ENCODE measurements around the gene PPRC1.

Gene PPRC1

GRCh38 chr10:102119417-102120141 is 13.3 kb upstream of the PPRC1 start:
- DNase-seq, result peak; percentile 11

- peak; percentile 71 for DNase-seq
Observed at GRCh38 chr10:102120142-102120990, 12.5 kb upstream of the PPRC1 start, which contains the start of gene LDB1. Gene LDB1, minus strand, starts transcription at chr10:102120368. Its CDS starts 258 bp downstream, at chr10:102120110.

GRCh38 chr10:102120991-102121738 is 11.7 kb upstream of the PPRC1 start:
- DNase-seq, result peak; percentile 73

- peak; percentile 2 for DNase-seq
Observed at GRCh38 chr10:102121739-102122372, 11.0 kb upstream of the PPRC1 start.

GRCh38 chr10:102122450-102122849 is 10.4 kb upstream of the PPRC1 start:
- DNase-seq, result no peak

- DNase-seq, result no peak
Observed at GRCh38 chr10:102123223-102123622, 9.6 kb upstream of the PPRC1 start.

- DNase-seq, result no peak
Observed at GRCh38 chr10:102131286-102132170, 1.3 kb upstream of the PPRC1 start.

GRCh38 chr10:102132193-102132562 is 662 bp upstream of the PPRC1 start:
- DNase-seq, result no peak

GRCh38 chr10:102133373-102134195 is 744 bp downstream of the PPRC1 start:
- DNase-seq, result peak; percentile 36

- no peak for DNase-seq
Observed at GRCh38 chr10:102134416-102134815, 1.6 kb downstream of the PPRC1 start.

GRCh38 chr10:102135956-102136526 is 3.2 kb downstream of the PPRC1 start:
- peak; percentile 14 for DNase-seq

- DNase-seq, result no peak
Observed at GRCh38 chr10:102139281-102140110, 6.7 kb downstream of the PPRC1 start.

- DNase-seq, result no peak
Observed at GRCh38 chr10:102140218-102140617, 7.4 kb downstream of the PPRC1 start.

GRCh38 chr10:102140913-102141540 is 8.2 kb downstream of the PPRC1 start:
- no peak for DNase-seq

- no peak for DNase-seq
Observed at GRCh38 chr10:102141583-102142107, 8.8 kb downstream of the PPRC1 start.

GRCh38 chr10:102146971-102147428 is 14.2 kb downstream of the PPRC1 start:
- no peak for DNase-seq

- no peak for DNase-seq
Observed at GRCh38 chr10:102147561-102147960, 14.7 kb downstream of the PPRC1 start.

GRCh38 chr10:102148275-102148674 is 15.4 kb downstream of the PPRC1 start:
- no peak for DNase-seq
